HG03558 (cell line): ENCODE measurements around the gene SLC25A21.

Source experiments
- ATAC-seq: cut with Tn5 transposase; IDR thresholded peaks from one replicate; pipeline ENCODE4 v1.9.1; 2021; ENCODE audit warnings: moderate number of reproducible peaks; ENCODE audit not compliant: unreplicated experiment; ENCODE audit errors: extremely low read depth

The SLC25A21 gene

DNA sequence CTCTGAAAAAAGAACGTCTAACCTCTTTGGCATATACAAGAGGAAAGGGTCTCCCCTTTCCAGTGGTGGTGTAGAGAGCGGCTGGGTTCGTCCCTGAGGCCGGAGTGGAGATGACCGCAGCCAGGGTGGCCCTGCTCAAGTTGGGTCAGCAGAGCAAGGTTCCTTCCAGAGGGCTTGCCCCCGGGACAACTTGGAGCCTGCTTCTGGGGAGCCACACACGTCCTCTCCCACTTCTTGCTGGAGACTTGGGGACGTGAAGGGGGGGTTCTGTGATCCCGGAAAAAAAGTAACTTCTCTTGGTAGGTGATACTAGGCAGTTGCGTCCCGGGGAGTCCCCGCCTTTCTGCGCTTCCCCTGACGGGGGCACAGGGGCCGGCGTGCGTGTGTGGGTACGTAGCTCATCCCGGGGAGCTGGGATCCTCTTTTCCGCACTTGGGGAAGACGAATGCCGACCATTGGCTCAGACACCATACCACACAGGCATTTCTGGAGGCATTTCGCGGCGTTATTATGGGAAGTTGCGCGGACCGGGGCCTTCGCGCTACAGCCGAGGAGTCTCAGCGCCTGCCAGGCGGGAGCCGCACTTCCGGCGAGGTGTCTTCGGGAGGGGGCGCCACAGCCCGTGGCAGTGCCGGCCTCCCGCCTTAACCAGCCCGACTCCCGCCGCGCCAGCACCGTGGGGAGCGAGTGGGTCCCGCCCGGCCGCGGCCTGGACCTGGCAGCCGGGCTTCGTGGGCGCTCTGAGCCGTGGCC, 525.6 kb downstream of the SLC25A21 start:
- ATAC-seq = no peak

DNA sequence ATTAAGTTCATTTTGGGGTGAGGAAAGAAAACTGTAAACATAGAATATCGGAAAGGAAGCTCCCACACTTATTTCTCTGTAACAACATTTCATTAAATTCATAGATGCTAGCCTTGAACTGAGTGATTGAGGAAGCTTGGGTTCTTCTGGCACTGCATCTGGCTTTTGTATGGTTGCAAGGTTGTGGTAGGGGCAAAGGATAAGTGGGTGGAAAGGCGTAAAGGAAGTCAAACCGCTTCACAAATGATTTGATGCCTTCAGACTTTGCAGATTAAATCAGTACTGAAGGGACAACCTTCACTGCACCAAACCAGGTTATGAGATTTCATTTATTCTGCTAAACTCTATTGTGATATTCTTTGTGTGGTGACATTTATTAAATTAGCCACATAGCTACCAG, 538.8 kb downstream of the SLC25A21 start:
- no peak for ATAC-seq
